GM12891 (cell line): ENCODE data around the gene PSMD6.

Source experiments
- PAX5 ChIP-seq: IDR thresholded peaks from 2 replicates; pipeline ENCODE4 v1.6.1; 2011; ENCODE audit warnings: low read length, moderate library complexity, mild to moderate bottlenecking; ENCODE audit not compliant: insufficient read depth, severe bottlenecking
- POLR2A ChIP-seq: IDR thresholded peaks from 2 replicates; pipeline ENCODE4 v1.6.1; 2011; ENCODE audit warnings: low read depth, low read length, control low read depth
- POLR2AphosphoS5 ChIP-seq: IDR thresholded peaks from 2 replicates; pipeline ENCODE4 v1.6.1; 2011; ENCODE audit warnings: low read depth, low read length, control low read depth

- TF ChIP-seq PAX5 (no peak), POLR2A (peak; percentile 44), POLR2AphosphoS5 (peak; percentile 32; the same call in 1 of the 2 replicates)
Observed at GRCh38 chr3:64008487-64009351, 14.6 kb downstream of the PSMD6 start.
